Caco-2 (cell line): ENCODE results near the gene TMEM151A. TPM values are rescaled to one million over a fixed set of nuclear protein-coding genes. Genes with fewer than 3 reads are reported as not detected.

ENCODE experiments used
- BruUV-seq: library from RNA; stranded (reverse); fragments of 400-500 nt; replicated peaks from 2 replicates; lab custom pipeline; 2021; lab: Mats Ljungman, UMichigan
- CTCF ChIA-PET: fragments of 300-600 bp; sonication (Branson Sonifier 250); formaldehyde crosslinking; loops from one replicate; lab custom pipeline; 2022; ENCODE audit warnings: antibody characterized with exemption; lab: Charles Lee
- POLR2A ChIA-PET: fragments of 300-600 bp; sonication (Branson Sonifier 250); formaldehyde crosslinking; loops from one replicate; lab custom pipeline; 2022; ENCODE audit warnings: antibody characterized with exemption; lab: Charles Lee
- DNase-seq, 2 experiments: peaks; one replicate each; pipeline versions ENCODE4 v3.0.0 to v3.0.0-alpha.2; 2020 to 2022
- H3K27me3 ChIP-seq: replicated peaks from 2 replicates; pipeline ENCODE4 v1.6.0; 2011; ENCODE audit warnings: low read length; ENCODE audit not compliant: control insufficient read depth, insufficient read depth
- H3K36me3 ChIP-seq: 2 replicates; pipeline ENCODE4 v1.5.1; 2011; ENCODE audit warnings: low read length; ENCODE audit not compliant: control insufficient read depth, insufficient read depth
- H3K4me1 ChIP-seq: fragments of 250-450 bp; sonication (Bioruptor Pico); 2 replicates; pipeline ENCODE4 v1.5.1; 2020; ENCODE audit warnings: mild to moderate bottlenecking
- H3K4me3 ChIP-seq: 2 replicates; pipeline ENCODE4 v1.5.1; 2011; ENCODE audit warnings: low read depth, mild to moderate bottlenecking, control low read depth, low read length
- H3K9me3 ChIP-seq: fragments of 250-450 bp; sonication (Bioruptor Pico); 2 replicates; pipeline ENCODE4 v1.5.1; 2020; ENCODE audit warnings: mild to moderate bottlenecking, moderate library complexity
- H3K27ac Mint-ChIP-seq: one replicate; pipeline ENCODE4 v1.8.0; 2022; ENCODE audit warnings: mixed read lengths; ENCODE audit not compliant: unreplicated experiment
- H3K27me3 Mint-ChIP-seq: one replicate; pipeline ENCODE4 v1.8.0; 2022; ENCODE audit warnings: mixed read lengths; ENCODE audit not compliant: insufficient read depth, unreplicated experiment
- H3K36me3 Mint-ChIP-seq: one replicate; pipeline ENCODE4 v1.8.0; 2022; ENCODE audit warnings: mild to moderate bottlenecking, mixed read lengths; ENCODE audit not compliant: insufficient read depth, unreplicated experiment
- H3K4me1 Mint-ChIP-seq: one replicate; pipeline ENCODE4 v1.8.0; 2022; ENCODE audit warnings: low read depth, mixed read lengths; ENCODE audit not compliant: unreplicated experiment
- H3K4me3 Mint-ChIP-seq: one replicate; pipeline ENCODE4 v1.8.0; 2022; ENCODE audit warnings: mild to moderate bottlenecking, moderate library complexity, mixed read lengths; ENCODE audit not compliant: unreplicated experiment
- H3K9me3 Mint-ChIP-seq: one replicate; pipeline ENCODE4 v1.8.0; 2022; ENCODE audit warnings: mixed read lengths; ENCODE audit not compliant: unreplicated experiment
- intact Hi-C: fragments of 100-400 bp; cut with micrococcal nuclease; formaldehyde crosslinking; loops from one replicate; pipeline ENCODE4 v1.10.0; 2022; ENCODE audit not compliant: unreplicated experiment
- total RNA-seq: library from RNA; stranded (reverse); gene quantifications from 2 replicates; pipeline ENCODE4 v1.2.3, GENCODE V29; 2022
- TF ChIP-seq, protein P1 (sequence below), 2 experiments: fragments of 200-600 bp in 1 of 2; IDR thresholded peaks; 1 replicate in 1 of 2; 2 replicates in 1 of 2; pipeline versions ENCODE4 v1.5.1 to v1.8.0; 2011 to 2022; ENCODE audit warnings: antibody characterized with exemption in 1 of 2, control low read depth in 1 of 2, inconsistent platforms in 1 of 2, low read depth in 1 of 2, low read length in 1 of 2, mild to moderate bottlenecking in 1 of 2, moderate library complexity in 1 of 2; ENCODE audit not compliant: insufficient read depth in 1 of 2, severe bottlenecking in 1 of 2, unreplicated experiment in 1 of 2

Gene TMEM151A
- total RNA-seq, 1 experiment from 2014 or later, result 0.68 TPM

DNA sequence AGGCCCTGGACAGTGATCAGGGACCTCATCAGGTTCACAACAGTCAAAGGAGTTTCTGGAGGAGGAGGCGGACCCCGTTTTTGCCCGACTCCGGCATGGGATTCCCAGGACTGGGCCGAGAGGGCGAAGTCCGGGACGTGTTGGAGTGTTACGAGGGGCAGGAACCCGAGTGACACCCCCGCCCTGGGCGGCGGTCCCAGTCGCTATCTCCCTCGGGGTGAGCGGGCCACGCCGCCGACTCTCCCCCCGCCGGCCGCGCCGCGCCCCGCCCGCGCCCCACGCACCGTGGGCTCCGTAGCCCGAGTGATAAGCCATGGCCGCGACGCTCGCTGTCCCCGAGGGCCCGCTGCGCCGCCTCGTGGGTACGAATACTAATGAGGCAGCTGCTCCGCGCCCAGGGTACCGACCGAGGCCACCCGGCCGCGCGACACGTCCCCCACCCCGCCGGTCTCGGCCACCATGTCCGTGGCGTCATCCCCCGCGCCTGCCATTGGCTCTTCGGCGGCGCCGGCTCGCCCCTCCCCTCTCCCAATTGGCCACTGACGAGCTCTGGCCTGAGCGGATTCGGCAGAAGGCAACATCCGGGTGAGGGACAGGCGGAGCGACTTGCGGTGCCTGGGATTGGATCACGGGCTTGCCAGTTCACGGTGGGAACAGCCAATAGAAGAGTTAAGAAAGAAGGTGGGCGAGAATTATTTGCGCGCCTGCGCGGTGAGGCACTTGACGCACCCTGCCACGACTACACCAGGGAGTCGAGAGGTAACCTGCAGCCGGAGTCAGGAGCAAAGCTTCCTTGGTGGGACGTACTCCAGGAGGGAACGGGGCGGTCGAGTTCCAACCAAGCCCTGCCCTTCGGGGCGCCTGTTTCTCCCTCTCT, 2.8 kb upstream of the TMEM151A start, which contains the start of gene YIF1A:
Gene YIF1A, minus strand, starts transcription at position 473 of the 877 bp plus-strand sequence. Its CDS starts 158 bp downstream, at position 315.
- Mint-ChIP-seq H3K9me3 (no peaks in the 10 kb centered on the region), H3K27ac (peak within 1 kb of the TSS; percentile 94), H3K4me1 (peaks cover 22% of the 10 kb centered on the region), H3K36me3 (peaks cover 21% of the 10 kb centered on the region), H3K27me3 (peaks cover 6% of the 10 kb centered on the region), H3K4me3 (peak within 1 kb of the TSS; percentile 87)
- TF ChIP-seq, protein P1, sequence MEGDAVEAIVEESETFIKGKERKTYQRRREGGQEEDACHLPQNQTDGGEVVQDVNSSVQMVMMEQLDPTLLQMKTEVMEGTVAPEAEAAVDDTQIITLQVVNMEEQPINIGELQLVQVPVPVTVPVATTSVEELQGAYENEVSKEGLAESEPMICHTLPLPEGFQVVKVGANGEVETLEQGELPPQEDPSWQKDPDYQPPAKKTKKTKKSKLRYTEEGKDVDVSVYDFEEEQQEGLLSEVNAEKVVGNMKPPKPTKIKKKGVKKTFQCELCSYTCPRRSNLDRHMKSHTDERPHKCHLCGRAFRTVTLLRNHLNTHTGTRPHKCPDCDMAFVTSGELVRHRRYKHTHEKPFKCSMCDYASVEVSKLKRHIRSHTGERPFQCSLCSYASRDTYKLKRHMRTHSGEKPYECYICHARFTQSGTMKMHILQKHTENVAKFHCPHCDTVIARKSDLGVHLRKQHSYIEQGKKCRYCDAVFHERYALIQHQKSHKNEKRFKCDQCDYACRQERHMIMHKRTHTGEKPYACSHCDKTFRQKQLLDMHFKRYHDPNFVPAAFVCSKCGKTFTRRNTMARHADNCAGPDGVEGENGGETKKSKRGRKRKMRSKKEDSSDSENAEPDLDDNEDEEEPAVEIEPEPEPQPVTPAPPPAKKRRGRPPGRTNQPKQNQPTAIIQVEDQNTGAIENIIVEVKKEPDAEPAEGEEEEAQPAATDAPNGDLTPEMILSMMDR (IDR thresholded peaks at IDR 0.05; ENCODE audit: insufficient read depth in 1 of 2, low read depth in 1 of 2, low read length in 1 of 2, severe bottlenecking in 1 of 2, unreplicated experiment in 1 of 2), result peak in 1 of 2 experiments; percentile 25
- ChIA-PET CTCF (interaction anchor here (0.5 to 2.6 kb wide), 18 partner anchors 21 to 696 kb away, joined by 3 to 43 read pairs (median 4); partner anchors contain the start of genes DPP3, FIBP, MRPL11 and MUS81), POLR2A (interaction anchor here (0.5 to 1.9 kb wide), 20 partner anchors 9 to 410 kb away, joined by 3 to 34 read pairs (median 4); partner anchors contain the start of genes BRMS1, DPP3, MRPL11 and RBM4)
- Histone ChIP-seq H3K9me3 (no peaks in the 10 kb centered on the region), H3K4me3 (peak within 1 kb of the TSS; percentile 63), H3K36me3 (peaks cover 5% of the 10 kb centered on the region; the same call in 1 of the 2 replicates), H3K27me3 (no peaks in the 10 kb centered on the region; the same call in 1 of the 2 replicates), H3K4me1 (peaks cover 23% of the 10 kb centered on the region)
- no TSS peak for BruUV-seq
- intact Hi-C loops, result loop anchor here (1.0 to 2.0 kb wide), 3 partner anchors 21 to 47 kb away; partner anchors contain the start of genes RAB1B and RIN1
- peak; percentile 99 to 100 for DNase-seq

DNA sequence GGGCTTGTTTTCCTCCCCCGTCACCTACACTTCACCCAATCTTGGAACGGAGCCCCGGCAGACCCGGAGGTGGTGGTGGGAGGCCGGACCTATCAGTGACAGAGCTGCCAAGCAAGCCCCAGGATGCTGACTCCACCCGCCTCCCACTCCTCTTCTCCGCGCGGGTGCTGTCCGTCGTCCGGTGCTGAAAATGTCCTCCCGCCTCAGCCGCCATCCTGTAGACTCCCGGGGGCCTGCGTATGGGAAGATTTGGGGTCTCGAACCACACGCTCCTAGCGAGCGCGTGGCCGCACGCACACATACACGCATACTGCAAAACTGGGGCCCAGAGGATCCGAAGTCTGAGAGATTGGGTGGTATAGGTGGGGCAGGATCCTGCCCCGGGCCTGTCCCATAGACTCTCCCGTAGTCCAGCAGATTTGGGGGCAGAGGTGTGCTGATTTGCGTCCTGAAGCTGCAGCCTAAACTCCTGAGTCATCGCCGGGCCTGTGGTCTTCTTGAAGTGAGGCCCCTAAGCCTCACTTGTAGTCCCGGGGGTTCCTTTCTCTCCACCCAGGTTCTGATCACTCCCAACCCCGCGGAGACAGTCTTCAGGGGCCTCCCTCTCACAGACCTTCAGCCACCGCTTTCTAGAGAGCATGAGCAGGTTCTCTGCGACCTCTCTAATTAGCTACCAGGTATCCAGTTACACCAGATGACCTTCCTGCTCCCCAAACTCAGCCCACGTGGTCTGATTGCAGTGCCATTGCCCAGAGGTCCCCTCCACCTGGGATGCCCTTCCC, 2.0 kb upstream of the TMEM151A start:
- CTCF ChIA-PET, result interaction anchor here (0.5 to 2.6 kb wide), 17 partner anchors 22 to 439 kb away, joined by 3 to 43 read pairs (median 3); partner anchors contain the start of genes DPP3, FIBP, MRPL11 and MUS81

More for the DNA sequence above, 2.0 kb upstream of the TMEM151A start:
- H3K27me3 ChIP-seq, result no peaks in the 10 kb centered on the region; the same call in 1 of the 2 replicates
- H3K36me3 Mint-ChIP-seq, result peaks cover 27% of the 10 kb centered on the region
- peaks cover 6% of the 10 kb centered on the region for H3K27me3 Mint-ChIP-seq
- H3K4me1 ChIP-seq, result peaks cover 23% of the 10 kb centered on the region
- POLR2A ChIA-PET, result interaction anchor here (0.5 to 1.9 kb wide), 18 partner anchors 8 to 411 kb away, joined by 3 to 34 read pairs (median 4); partner anchors contain the start of genes BRMS1, DPP3, MRPL11 and RBM4
- BruUV-seq, result TSS peak; percentile 91
- peak overlapping the region; percentile 87 for H3K4me3 Mint-ChIP-seq
- TF ChIP-seq, protein P1 (IDR thresholded peaks at IDR 0.05; ENCODE audit: insufficient read depth in 1 of 2, low read depth in 1 of 2, low read length in 1 of 2, severe bottlenecking in 1 of 2, unreplicated experiment in 1 of 2), result no peak
- peak overlapping the region; percentile 94 for H3K27ac Mint-ChIP-seq
- DNase-seq, result peak; percentile 89 to 91
- H3K9me3 Mint-ChIP-seq, result no peaks in the 10 kb centered on the region
- intact Hi-C loops, result loop anchor here (1.0 to 2.0 kb wide), 3 partner anchors 21 to 47 kb away; partner anchors contain the start of genes RAB1B and RIN1
- no peaks in the 10 kb centered on the region for H3K9me3 ChIP-seq
- peaks cover 3% of the 10 kb centered on the region; the same call in 1 of the 2 replicates for H3K36me3 ChIP-seq
- H3K4me3 ChIP-seq, result peak overlapping the region; percentile 59
- peaks cover 22% of the 10 kb centered on the region for H3K4me1 Mint-ChIP-seq
